Suppressor macrophage (primary cell): ENCODE data around the gene ARHGAP25.

ENCODE experiments used
- DNase-seq, 4 experiments: peaks; one replicate each; pipeline ENCODE4 v3.0.0-alpha.2; 2020 to 2022

The ARHGAP25 gene

GRCh38 chr2:68798569-68798968 is 64.0 kb downstream of the ARHGAP25 start:
- DNase-seq = peak; percentile 75 to 95 (median 85)

DNA sequence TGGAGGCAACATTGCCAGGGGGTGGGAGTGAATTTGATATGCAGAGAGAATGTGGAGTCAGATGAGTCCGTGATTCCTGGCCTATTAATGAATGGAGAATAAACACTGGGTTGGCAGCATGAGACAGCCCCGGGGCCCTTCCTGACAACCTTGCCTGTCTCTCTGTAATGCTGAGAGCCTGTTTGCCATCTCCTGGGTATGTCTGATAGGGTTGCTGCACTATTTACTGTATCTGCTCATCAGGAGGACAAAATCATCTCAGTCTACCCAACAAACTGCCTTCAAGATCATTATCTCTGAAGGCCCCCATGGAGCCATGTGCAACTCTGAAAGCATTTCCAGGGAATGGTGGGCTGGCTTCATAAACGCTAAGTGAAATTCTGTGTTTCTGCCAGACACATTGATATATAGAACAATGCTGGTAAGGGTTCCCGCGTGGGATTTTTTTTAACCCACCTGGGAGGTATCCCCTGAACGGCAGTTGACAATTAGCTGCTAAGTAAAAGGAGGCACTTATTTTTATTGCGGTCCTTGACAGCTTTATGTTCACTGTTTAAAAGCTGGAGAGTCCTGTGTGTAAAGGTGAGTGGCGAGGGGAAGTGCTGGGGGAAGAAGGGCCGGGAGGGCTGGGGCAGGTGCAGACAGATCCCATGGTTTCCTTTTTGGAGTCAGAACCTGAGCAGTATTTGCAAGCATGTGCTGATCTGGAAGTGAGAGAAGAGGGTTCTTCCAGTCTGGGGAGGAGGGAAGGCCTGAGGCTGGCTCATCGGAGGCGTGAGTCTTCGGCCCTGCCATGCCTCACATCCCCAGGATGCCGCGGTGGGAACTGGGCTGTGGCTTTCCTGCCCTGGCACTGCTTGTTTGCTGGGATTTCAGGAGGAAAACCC is 64.8 kb downstream of the ARHGAP25 start:
- DNase-seq = no peak

- DNase-seq = no peak
Observed at GRCh38 chr2:68800027-68800401, 65.4 kb downstream of the ARHGAP25 start.

DNA sequence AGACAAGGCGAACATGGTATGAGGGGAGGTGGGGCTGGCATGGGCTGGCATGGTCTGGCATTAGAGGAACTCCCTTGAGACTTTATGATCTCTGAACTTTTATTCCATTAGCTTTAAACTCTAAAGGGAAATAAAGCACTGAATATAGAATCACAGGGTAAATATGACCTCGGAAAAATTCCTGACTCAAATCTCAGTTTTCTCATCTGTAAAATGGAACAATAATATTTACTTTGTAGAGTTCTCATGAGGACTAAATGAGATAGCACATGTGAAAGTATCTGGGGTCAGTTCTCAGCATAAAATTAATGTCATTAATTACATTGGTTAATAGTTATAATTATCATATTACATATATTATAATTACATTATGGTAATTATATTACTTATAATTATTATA is 65.9 kb downstream of the ARHGAP25 start:
- no peak for DNase-seq

DNA sequence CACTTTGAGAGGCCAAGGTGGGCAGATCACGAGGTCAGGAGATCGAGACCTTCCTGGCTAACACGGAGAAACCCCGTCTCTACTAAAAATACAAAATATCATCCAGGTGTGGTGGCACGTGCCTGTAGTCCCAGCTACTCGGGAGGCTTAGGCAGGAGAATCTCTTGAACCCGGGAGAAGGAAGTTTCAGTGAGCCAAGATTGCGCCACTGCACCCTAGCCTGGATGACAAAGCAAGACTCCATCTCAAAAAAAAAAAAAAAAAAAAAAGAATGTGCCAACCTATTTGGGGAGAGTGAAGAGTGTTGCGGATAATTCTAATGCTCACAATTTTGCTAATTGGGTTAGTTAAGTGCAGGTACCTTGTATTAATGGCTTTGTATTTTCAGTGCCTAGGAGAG is 67.5 kb downstream of the ARHGAP25 start:
- DNase-seq = peak in 2 of 4 experiments; percentile 43 to 47

DNA sequence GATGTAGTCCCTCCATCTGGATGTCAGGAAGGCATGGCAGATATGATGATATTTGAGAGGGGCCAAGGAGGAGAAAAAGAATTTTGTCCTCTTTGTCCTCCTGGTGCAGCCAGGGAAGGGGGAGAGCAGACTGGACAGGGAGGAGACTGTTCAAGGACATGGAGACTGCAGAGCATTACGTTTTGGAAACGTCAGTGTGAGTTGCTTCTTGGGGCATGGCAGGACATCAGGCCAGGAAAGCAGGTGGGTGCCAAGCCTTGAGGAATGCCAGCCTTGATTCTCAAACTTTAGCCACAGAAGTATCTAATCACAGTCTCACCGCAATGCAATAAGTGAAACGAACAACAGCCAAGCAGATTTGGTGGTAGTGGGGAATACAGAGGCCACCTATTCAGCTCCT is 70.4 kb downstream of the ARHGAP25 start:
- DNase-seq = no peak

- DNase-seq = peak; percentile 47 to 70 (median 62)
Observed at GRCh38 chr2:68806511-68807109, 72.0 kb downstream of the ARHGAP25 start.

DNA sequence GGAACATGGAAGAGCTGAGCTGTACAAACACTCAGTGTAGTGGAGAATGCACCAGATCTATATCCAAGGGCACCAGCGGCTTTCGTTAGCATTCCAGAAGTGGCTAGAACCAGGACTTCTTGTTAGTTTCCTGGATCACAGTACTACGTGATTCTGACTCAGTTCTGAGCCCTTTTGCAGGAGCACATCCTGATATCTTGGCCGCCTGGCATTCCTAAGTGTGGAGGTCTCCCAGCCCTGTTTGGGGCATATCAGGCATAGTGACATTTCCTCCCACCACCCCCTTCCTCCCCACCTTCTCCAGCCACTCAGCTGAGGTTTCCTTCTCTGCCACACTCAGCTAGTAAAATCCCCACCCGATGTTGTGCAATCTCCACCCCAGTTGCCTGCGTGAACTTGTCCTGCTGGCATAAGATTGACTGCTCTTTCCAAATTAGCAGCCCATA is 73.2 kb downstream of the ARHGAP25 start:
- peak; percentile 63 to 82 (median 76) for DNase-seq

DNA sequence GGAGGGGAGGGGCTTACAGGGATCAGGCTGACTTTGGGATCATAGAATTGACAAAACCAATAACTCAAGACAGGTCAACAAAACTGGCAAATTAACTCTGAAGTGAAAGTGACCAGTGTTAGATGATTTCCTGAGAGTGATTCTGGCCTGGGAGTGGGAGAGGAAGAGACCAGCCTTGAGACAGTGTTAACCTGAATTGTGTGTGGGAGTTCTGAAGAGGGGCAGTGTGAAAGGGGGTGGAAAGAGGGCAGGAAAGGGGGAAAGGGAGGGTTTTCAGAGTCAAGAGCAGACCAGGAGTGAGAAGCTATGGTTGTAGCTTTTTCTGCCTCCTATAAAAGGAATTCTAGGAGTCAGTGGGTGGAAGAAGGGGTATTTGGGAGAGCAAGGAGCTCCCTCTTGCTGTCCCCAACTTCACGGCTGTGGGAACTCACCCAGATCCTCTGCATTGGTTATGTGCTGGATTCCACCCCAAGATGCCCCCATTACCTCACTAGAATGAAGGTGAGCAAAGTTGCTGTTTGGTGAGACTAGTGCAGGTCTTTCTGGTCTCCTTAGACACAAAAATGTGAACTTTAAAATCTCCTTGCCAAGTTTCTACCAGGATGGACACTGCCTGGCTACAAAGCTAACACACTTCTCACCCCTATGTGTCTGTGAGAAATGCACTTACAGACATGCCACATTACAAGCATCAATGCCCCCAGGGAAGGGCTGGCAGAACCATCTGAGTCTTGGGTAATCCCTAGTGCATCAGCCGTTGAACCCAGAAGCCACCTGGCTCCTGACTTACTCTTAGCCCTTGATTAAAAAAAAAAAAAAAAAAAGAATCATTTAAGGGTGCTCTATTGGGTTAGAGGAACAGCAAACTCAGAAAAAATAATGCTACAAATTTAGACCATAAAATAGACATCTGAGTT is 75.0 kb downstream of the ARHGAP25 start:
- DNase-seq = no peak

DNA sequence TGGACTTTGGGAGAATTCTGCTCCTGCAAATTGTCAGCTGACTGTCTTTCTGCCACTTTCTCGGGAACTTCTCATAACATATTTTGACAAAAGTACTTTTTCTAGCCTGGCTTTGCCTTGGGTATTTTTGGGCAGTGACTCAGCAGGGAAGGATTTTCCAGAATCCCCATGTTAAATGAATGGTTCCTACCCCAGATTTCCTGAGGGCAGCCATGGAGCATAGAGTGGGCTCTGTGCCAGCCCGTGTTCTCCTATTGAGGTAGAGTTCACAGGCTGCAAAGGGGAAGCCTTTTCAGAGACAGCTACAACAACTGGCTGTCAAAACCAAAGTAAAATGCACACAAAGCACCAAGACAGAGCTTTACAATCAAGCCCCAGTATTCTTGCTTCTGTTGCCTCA is 76.8 kb downstream of the ARHGAP25 start:
- DNase-seq = peak; percentile 57 to 71 (median 68)

- DNase-seq = peak; percentile 72 to 81 (median 76)
Observed at GRCh38 chr2:68812251-68812650, 77.6 kb downstream of the ARHGAP25 start.

DNA sequence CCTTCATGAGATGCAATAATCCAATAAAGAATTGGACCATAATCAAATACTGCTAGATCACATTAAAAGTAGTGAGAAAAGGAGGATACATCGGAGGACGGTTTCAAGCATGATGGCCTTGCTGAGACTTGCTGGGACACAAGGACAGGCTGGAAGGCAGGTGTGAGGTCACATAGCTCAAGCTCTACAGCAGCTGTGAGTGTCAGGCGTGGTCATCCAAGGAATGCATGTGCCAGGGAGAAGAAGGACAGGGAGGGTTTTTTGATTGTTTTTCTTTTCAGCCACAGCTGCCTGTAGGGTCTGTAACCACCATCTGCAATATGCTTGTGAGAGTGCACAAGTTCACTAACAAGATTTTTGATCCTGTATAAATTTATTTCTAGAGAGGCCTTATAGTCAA is 79.0 kb downstream of the ARHGAP25 start:
- no peak for DNase-seq

DNA sequence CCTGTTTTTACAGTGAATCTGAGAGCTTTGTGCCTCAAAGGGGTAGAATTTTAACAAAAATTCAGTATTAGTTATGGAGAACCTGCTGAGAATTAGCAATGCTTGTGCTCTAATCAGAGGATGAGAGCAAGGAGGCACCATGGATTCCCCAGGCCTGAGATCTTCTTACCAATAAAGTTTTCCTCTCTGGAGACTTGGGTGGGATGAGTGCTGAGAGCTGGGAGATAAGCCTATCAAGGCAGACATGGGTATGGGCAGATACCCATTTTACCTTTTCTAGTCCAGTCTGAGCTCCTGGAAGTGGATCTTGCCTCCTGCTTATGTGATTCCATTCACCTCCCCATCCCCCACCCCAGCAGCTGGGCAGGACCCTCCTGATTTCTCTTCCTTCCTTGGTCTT is 82.7 kb downstream of the ARHGAP25 start:
- DNase-seq = no peak

DNA sequence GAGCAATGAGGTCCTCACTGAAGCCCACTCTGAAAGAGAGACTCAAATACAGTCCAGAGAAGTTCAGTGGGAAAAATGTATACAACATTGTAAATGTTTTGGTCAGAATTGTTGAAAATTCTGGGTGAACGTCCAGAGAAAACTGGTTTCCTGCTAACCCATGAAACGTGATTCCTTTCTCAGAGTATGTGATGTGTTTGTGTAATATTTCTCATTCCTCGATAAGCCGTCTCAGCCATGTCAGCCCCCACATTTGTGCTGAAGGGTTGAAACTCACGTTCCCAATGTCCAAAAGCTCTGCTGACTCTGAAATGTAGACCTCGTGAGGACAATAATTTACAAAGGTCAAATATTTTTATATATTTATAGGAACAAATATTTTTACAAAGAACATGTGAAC is 84.9 kb downstream of the ARHGAP25 start:
- no peak for DNase-seq

DNA sequence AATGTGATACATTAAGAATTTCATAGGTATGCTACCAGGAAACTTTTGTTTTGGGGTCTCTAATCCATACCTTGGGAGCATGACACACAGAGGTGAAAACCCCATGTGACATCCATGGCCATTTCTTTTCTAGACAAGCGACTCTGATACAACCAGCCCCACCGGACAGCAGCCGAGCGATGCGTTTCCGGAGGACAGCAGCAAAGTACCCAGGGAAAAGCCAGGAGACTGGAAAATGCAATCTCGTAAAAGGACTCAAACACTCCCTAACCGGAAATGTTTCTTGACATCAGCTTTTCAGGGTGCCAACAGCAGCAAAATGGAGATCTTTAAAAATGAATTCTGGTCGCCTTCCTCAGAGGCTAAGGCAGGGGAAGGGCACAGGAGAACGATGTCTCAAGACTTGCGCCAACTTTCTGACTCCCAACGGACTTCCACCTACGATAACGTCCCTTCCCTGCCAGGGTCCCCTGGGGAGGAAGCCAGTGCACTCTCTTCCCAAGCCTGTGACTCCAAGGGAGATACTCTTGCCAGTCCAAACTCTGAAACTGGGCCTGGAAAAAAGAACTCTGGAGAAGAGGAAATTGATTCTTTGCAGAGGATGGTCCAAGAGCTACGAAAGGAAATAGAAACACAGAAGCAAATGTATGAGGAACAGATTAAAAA is 87.7 kb downstream of the ARHGAP25 start:
- no peak for DNase-seq

- no peak for DNase-seq
Observed at GRCh38 chr2:68824831-68825230, 90.2 kb downstream of the ARHGAP25 start.

GRCh38 chr2:68825866-68826265 is 91.3 kb downstream of the ARHGAP25 start:
- peak; percentile 67 to 77 (median 74) for DNase-seq

DNA sequence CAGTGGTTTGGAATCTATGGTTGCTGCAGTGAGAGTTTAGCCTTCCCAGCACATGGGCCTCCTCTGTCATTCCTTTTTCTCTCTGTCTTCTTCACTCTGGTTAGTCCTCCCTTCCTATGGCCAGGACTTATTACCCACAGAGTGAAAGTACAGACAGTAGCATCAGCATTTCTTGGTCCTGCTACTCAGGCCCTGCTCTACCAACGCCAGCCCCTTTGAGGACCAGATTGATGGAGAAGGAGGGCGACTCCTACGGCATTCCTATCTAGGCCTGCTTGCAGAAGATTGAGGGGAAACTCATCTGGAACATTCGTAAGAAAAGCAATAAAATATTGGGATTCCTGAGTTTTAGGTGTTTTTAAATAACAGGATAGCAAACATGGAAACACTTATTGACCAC is 93.1 kb downstream of the ARHGAP25 start:
- no peak for DNase-seq

- DNase-seq = peak; percentile 96 to 99 (median 98)
Observed at GRCh38 chr2:68828887-68829708, 94.5 kb downstream of the ARHGAP25 start.

DNA sequence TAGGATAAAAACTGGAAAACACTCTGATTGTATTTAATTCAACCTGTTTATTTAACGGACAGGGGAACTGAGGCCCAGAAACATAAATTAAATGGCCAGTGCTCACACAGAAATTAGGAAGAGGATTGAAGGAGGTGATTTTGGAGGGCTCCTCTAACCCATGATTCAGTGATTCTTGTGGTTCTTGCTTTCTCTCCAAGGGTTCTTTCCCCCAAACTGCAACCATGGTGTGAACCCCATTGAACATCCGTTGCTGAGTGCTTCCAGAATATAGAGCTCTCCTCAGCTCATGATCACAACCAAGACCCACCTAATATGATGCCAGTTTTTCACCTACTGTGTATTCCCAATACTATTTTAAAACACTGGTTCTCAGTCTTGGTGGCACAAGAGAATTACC is 95.1 kb downstream of the ARHGAP25 start:
- no peak for DNase-seq

- no peak for DNase-seq
Observed at GRCh38 chr2:68831686-68832232, 97.1 kb downstream of the ARHGAP25 start.
